C4-2B (cell line): ENCODE measurements around the gene LIMS1.

Source experiments
- ZFX ChIP-seq: fragments of 450-650 bp; IDR thresholded peaks from 2 replicates; pipeline ENCODE4 v1.6.1; 2017
- TF ChIP-seq, protein P1 (sequence below): fragments of 450-650 bp; conservative IDR thresholded peaks from 2 replicates; pipeline ENCODE4 v1.5.1; 2017; ENCODE audit warnings: mild to moderate bottlenecking

DNA sequence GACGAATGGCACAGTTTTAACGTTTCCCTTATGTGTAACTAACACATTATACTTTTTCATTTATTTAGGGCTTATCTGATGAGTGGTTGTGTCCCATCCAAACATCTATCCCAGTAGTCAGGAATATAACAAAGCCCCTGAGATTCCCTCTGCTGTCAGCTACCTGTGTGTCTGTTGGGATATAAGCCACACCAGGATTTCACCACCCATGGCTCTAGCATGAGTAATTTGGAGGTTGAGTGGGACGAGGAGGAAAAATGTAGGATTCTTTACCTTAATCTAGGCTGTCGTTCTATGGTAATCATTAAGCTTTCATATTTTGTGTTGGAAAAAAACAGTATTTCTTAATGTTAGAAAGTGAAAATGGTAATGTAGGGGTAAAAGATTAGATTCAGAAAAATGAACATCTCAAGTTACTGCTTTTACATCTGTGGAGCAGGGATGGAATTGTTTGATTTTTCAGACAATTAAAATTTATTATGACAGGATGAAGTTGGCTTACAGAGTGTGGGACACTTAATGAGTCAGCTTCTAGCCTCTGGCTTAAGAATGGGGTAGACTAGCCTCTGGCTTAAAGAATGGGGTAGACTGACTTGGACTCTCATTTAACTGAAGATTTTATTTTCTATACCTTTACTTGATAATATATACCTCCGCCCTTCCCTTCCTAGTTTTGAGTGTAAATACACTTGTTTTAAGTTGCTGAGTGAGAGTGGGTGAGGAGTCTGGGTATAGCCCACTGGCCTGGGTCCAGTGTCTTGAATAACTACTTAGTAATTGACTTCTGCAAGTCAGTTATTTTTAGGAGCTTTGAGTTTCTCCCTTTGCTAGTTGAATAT is 96.5 kb downstream of the LIMS1 start:
- TF ChIP-seq, protein P1, sequence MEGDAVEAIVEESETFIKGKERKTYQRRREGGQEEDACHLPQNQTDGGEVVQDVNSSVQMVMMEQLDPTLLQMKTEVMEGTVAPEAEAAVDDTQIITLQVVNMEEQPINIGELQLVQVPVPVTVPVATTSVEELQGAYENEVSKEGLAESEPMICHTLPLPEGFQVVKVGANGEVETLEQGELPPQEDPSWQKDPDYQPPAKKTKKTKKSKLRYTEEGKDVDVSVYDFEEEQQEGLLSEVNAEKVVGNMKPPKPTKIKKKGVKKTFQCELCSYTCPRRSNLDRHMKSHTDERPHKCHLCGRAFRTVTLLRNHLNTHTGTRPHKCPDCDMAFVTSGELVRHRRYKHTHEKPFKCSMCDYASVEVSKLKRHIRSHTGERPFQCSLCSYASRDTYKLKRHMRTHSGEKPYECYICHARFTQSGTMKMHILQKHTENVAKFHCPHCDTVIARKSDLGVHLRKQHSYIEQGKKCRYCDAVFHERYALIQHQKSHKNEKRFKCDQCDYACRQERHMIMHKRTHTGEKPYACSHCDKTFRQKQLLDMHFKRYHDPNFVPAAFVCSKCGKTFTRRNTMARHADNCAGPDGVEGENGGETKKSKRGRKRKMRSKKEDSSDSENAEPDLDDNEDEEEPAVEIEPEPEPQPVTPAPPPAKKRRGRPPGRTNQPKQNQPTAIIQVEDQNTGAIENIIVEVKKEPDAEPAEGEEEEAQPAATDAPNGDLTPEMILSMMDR = no peak
- no peak for TF ChIP-seq ZFX
